ENCODE results near the gene APBA3.

The APBA3 gene

GRCh38 chr19:3785938-3786824, 24.7 kb upstream of the APBA3 start, which contains the start of gene MATK:
TSS of gene MATK (minus strand) at chr19:3786381. CDS start at chr19:3785135, 1,246 bp downstream.
- DNase-seq = peak; percentile 51

DNA sequence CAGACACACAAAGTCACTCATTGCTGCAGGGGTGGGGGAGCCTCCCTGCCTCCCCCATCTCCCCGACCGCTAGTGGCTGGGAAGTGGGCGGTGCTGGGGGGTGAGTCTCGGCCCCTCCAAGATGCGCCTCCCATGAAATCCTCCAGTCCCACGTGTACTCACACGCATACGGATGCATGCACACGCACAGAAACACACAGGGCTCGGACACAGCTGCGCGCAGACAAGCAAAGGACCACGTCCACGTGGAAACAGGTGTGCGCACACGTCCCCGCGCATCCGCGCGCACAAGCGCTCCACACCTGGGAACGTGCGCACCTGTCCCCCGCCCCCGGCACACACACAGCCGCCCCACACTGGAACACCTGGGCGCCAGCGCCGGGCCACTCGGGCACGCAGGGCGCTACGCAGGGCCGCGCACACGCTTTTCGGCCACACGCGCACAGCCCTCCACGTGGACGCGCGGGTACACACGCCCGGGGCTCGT, 24.0 kb upstream of the APBA3 start:
- DNase-seq = peak; percentile 65

DNA sequence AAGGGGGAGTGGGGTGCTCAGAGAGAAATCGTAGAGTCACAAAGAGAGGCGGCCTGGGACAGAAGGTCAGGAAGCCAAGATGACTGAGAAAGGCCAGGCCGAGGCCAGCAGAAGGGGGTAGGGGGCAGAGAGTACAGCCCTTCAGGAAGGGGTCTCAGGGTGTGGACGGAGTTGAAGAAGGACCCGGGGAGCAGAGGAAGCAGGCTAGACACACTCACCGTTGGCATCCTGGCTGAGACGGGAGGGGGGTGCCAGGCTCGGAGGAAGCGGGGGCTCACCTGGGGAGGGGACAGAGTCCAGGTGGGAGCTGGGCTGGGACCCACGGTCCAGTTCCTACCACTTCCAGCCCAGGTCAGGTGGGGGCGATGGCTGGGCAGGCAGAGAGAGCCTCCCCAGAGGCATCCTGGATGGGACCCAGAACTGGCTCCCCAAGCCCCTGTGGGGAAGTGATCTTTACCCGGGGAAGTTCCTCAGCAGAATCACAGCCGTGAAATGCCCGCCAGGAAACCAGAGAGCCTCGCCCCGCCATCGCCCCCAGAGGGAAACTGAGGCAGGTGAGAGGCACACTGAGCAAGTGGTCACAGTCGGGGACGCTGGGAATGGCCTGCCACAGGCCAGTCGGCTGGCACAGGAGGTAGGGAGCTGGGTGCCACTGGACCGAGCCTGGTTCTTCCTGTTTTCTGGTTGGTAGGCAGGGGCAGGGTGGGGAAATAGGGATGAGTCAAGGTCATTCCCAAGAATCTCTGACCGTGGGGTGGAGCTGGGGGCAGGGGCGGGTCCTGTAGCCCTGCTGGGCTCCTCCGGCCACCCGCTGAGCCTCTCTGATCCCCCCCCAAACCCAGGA, 23.3 kb upstream of the APBA3 start:
- DNase-seq = no peak

GRCh38 chr19:3783660-3784584, 22.4 kb upstream of the APBA3 start:
- DNase-seq = peak; percentile 66

DNA sequence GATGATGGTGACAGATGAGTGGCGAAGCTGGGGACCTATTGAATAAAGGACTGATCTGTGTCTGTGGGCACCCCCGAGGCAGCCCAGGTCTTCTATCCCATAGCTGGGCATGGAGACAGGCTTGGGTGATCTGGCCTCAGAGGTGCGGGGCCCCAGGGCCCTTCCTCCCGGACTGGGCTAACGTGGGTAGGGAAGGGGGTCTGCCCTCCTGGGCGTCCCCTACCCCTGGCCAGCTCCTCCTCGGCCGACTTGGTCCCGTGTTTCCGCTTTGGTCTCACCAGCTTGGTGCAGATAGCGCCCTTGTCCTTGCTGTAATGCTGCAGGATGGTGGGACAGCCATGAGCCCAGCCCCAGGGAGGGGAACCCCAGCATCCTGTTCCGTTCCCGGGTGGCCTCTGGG, 21.4 kb upstream of the APBA3 start:
- DNase-seq = no peak

DNA sequence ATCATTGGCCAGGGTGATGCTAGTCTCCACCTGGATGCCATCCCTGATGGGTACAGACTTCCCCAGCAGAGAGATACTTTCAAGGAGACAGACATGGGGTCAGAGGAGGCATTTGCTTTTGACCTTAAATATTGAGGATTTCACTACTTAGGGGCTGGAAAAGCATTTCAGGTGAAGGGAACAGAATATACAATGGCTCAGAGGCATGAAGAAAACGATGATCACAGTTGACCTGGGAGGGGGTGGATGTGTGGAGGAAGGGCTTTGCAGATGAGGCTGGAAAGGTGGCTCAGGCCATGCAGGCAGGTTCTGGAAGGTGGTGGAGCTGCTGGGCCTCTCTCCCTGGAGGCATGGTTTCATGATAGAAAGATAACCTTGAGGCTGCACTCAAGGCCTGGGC, 20.8 kb upstream of the APBA3 start:
- no peak for DNase-seq

DNA sequence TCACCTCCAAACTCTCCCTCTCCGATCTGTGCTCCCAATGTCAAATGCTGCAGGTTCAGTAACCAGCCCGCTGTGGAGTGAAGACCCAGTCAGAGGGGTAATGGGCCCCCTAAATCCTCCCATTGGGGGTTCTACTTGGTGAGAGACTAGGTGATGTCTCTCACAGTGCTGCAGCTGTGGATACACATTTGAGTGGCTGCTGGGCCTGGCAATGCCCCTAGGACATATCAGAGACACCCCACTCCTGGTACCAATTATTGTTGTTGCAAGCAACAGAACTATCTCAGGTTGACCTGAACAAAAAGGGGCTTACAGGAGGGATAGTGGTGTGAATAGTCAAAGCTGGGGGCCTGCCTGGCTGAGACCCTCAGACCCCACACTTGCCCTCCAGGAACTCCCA, 20.1 kb upstream of the APBA3 start:
- no peak for DNase-seq

- DNase-seq = no peak
These were observed 19.4 kb upstream of the APBA3 start for GRCh38 chr19:3780786-3781304.

- no peak for DNase-seq
These were observed 17.6 kb upstream of the APBA3 start for GRCh38 chr19:3778899-3779723.

- DNase-seq = no peak
These were observed 16.8 kb upstream of the APBA3 start for GRCh38 chr19:3778104-3778867.

GRCh38 chr19:3776479-3777040, 15.1 kb upstream of the APBA3 start:
- DNase-seq = no peak

GRCh38 chr19:3775831-3776230, 14.3 kb upstream of the APBA3 start:
- DNase-seq = no peak

DNA sequence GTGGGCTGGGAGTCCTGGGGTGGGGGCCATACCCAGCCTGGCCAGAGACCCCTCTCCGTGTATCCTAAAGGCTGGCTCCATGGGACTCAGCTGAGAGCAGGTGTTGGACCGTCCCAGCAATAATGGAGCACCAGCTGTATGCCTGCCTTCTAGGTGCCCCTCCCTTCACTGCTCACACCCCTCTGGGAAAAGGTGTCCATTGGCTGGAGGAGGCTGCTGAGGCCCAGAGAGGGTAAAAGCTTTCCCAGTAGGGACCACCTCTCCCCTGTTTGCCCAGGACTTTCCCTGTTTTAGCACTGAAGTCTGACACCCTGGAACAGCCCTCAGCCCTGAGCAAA, 13.9 kb upstream of the APBA3 start:
- DNase-seq = no peak

DNA sequence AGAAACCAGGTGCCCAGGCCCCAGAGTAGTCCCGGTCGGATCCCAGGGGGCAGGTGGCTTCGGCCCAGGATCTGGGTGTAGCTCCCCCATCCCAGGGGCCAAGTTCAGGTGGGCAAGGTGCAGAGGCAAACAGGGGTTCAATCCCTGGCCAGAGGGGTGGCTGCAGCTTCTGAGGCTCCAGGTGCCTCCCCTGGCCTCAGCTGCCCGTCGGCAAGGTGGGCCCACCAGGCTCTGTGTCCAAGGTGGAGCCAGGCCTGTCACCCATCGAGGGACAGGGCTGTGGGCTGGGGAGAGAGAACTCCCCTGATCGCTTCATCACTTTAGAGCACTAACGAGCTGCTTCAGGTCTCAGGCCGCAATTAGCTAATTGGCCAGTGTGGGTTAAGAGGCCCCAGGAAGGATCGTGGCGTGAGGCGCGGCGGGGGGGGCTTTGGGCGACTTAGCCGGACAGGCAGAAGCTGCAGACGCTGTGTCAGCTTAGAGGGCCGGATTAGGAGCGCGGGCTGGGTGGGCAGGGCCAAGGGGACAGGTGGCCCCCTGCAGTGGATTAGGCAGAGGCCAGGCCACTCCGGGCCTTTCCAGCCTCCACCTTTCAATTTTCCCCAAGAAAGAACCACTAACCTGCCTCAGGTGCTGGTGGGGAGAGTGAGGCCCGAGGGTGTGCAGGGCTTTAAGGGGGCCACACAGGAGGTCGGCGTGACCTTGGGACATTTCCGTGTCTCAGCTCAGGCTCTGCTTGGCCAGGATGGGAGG, 13.3 kb upstream of the APBA3 start:
- no peak for DNase-seq

DNA sequence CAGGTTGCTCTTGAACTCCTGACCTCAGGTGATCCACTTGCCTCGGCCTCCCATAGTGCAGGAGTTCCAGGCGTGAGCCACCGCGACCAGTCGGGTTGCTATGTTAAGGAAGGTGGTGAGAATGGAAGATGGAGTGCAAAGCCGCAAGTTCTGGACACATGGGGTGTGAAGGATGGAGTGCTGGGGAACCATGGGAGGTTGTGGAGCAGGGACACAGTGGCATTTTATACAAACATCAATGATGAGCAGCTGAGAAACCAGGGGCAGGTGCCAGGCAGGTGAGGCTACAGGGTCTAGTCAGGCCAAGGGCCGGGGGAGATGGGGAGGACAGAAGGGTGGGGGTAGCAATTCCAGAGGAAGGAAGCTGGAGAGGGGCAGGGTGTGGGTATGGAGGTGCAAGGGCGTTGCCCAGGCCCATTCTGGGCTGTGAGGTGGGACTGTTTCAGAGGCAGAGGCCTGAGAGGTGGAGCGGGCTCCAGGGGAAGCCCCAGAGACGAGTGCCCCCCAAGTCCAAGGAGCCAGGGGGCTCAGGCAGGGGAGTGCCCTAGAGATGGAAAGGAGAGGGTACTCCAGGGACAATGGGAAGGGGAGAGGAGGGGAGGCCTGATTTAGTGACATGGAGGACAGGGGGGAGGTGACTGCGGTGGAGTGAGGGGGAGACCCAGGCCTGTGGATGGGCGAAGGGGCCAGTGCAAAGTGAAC, 12.5 kb upstream of the APBA3 start:
- no peak for DNase-seq

DNA sequence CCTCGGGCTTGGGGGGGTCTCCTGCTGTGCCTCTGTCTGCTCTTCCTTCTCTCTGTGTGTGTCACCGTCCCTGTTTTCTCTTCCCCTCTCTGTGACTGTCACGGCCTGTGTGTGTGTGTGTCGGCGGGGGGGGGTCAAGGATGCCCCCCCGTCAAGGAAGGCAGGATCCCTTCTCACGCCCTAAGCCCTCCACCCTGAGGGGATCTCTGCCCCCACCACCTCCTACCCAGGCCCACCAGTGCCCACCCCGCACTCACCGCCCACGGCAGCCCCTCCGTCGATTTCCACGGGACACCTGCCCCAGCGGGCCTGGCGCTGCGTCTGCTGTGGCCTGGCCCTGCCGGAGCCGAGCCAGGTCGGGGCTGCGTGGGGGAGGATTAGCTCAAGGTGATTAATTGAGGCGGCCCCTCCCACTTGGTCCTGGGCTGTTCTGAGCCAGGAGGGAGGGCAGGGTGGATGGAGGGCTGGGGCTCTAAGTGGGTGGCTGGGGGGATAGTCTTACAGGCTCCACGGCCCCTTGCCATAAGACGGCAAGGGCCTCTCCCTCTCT, 10.5 kb upstream of the APBA3 start, which contains the start of gene RAX2:
Gene RAX2, minus strand, starts transcription at position 323 of the 550 bp plus-strand sequence. CDS start 486 bp downstream, outside the sequence.
- DNase-seq = no peak

DNA sequence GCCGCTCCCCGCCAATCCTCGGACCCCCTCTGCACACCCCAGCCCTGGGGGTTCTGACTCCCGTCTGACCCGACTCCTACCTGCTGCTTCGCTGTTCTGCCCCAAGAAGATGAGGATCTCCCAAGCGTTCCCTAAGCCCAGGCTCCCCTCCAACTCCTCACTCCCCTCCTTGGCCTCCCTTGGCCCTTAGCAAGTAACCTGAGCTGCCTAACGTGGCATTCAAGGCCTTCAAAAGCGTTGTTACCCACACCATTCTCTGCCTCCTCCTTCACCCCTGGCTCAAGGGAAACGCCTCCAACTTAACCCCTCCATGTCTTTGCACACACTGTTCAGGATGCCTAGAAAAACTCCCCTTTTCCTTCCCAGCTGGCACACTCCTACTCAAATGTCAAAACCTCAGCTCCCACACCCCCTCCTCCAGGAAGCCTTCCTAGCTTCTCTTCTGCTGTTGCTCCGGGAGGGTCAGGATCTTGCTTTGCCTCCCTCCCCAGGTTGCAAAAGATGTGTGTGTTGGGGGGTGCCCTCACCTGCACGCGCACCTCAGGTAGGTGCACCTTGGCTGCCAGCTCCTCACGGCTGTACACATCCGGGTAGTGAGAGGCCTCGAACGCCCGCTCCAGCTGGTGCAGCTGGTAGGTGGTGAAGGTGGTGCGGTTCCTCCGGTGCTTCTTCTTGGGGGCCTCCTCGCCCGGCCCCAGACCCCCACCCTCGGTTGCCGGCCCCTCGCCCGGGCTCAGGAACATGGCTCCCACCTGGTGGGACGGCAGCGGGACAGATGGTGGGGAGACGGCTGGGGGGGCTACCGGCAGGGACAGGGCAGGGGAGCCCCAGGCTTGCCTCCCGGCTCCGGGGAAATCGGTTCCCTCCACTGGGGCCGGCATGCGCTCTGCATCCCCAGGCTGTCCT, 9.8 kb upstream of the APBA3 start:
- no peak for DNase-seq

Data from stimulated activated CD4-positive, alpha-beta T cell treated with anti-CD3 and anti-CD28 coated beads, Interleukin-15, amount 100 ng/mL, for 24 hours (primary cell).